K562 (cell line): ENCODE results near the gene UHRF1. TPM values are rescaled to one million over a fixed set of nuclear protein-coding genes. Genes with fewer than 3 reads are reported as not detected.

Source experiments
- ARID4B ChIP-seq: sonication (generic); formaldehyde crosslinking; IDR thresholded peaks from 2 replicates; pipeline ENCODE4 v1.8.0; 2022; ENCODE audit warnings: mild to moderate bottlenecking, missing genetic modification reagents
- BHLHE40 ChIP-seq: IDR thresholded peaks from 2 replicates; pipeline ENCODE4 v1.6.1; 2011; ENCODE audit warnings: low read length, improper control_type of control experiment
- EHMT2 ChIP-seq: fragments of 450-650 bp; IDR thresholded peaks from 2 replicates; pipeline ENCODE4 v1.6.1; 2018; ENCODE audit warnings: antibody characterized with exemption
- FOXP1 ChIP-seq: sonication (generic); formaldehyde crosslinking; IDR thresholded peaks from 2 replicates; pipeline ENCODE4 v1.8.0; 2022; ENCODE audit warnings: mild to moderate bottlenecking, missing genetic modification reagents
- FOXP4 ChIP-seq: sonication (generic); formaldehyde crosslinking; IDR thresholded peaks from 2 replicates; pipeline ENCODE4 v1.8.0; 2022; ENCODE audit warnings: mild to moderate bottlenecking, missing genetic modification reagents, borderline replicate concordance
- GABPB1 ChIP-seq: sonication (generic); formaldehyde crosslinking; IDR thresholded peaks from 2 replicates; pipeline ENCODE4 v1.8.0; 2022; ENCODE audit warnings: mild to moderate bottlenecking, missing genetic modification reagents
- HDAC2 ChIP-seq: fragments of 450-650 bp; IDR thresholded peaks from 2 replicates; pipeline ENCODE4 v1.6.1; 2016; ENCODE audit warnings: mild to moderate bottlenecking
- LCOR ChIP-seq: sonication (generic); formaldehyde crosslinking; IDR thresholded peaks from 2 replicates; pipeline ENCODE4 v1.8.0; 2022; ENCODE audit warnings: mild to moderate bottlenecking, missing genetic modification reagents
- NR4A1 ChIP-seq, 2 experiments: fragments of 250-450 bp in 1 of 2; fragments of 450-650 bp in 1 of 2; sonication (Bioruptor Pico) in 1 of 2; IDR thresholded peaks; 2 replicates each; pipeline versions ENCODE4 v1.4.0 to v1.6.1; 2016 to 2020; ENCODE audit warnings: mild to moderate bottlenecking in 2 of 2, missing compliant biosample characterization in 1 of 2, missing genetic modification characterization in 1 of 2, moderate library complexity in 1 of 2
- POLR2A ChIP-seq: fragments of 450-650 bp; conservative IDR thresholded peaks from 2 replicates; pipeline ENCODE4 v1.6.1; 2016
- POLR2AphosphoS5 ChIP-seq: IDR thresholded peaks from 2 replicates; pipeline ENCODE4 v1.6.1; 2011; ENCODE audit warnings: mild to moderate bottlenecking, low read depth, low read length, moderate library complexity; ENCODE audit not compliant: control insufficient read depth, insufficient read depth
- RBM22 ChIP-seq: fragments of 200-400 bp; formaldehyde crosslinking; IDR thresholded peaks from 2 replicates; pipeline ENCODE4 v1.6.1; 2018; ENCODE audit warnings: low read length, low read depth; ENCODE audit not compliant: poor library complexity, severe bottlenecking
- SIN3A ChIP-seq, 2 experiments: fragments of 150-350 bp in 1 of 2; IDR thresholded peaks; 2 replicates each; pipeline ENCODE4 v1.6.1; 2011 to 2016; ENCODE audit warnings: borderline replicate concordance in 2 of 2, low read depth in 2 of 2, low read length in 2 of 2, mild to moderate bottlenecking in 2 of 2, moderate library complexity in 2 of 2; ENCODE audit not compliant: control insufficient read depth in 1 of 2
- SP1 ChIP-seq: sonication (generic); formaldehyde crosslinking; IDR thresholded peaks from 2 replicates; pipeline ENCODE4 v1.8.1; 2022; ENCODE audit warnings: mild to moderate bottlenecking, missing genetic modification reagents
- TCFL5 ChIP-seq: fragments of 250-450 bp; sonication (Bioruptor Pico); conservative IDR thresholded peaks from 2 replicates; pipeline ENCODE4 v1.6.1; 2021; ENCODE audit warnings: mild to moderate bottlenecking, moderate library complexity, matching md5 sums
- ZNF212 ChIP-seq: fragments of 450-650 bp; formaldehyde crosslinking; IDR thresholded peaks from 2 replicates; pipeline ENCODE4 v1.4.0; 2020; ENCODE audit warnings: mild to moderate bottlenecking
- ZNF253 ChIP-seq: fragments of 250-450 bp; sonication (Bioruptor Pico); conservative IDR thresholded peaks from 2 replicates; pipeline ENCODE4 v1.6.1; 2021; ENCODE audit warnings: mild to moderate bottlenecking
- ZNF316 ChIP-seq: fragments of 450-650 bp; IDR thresholded peaks from 2 replicates; pipeline ENCODE4 v1.6.1; 2016
- ZNF511 ChIP-seq: sonication (generic); formaldehyde crosslinking; IDR thresholded peaks from 2 replicates; pipeline ENCODE4 v1.8.0; 2022; ENCODE audit warnings: mild to moderate bottlenecking, missing genetic modification reagents
- ZNF589 ChIP-seq: fragments of 200-800 bp; sonication (Bioruptor generic); IDR thresholded peaks from 2 replicates; pipeline ENCODE4 v1.6.1; 2016; ENCODE audit warnings: low read depth, missing genetic modification characterization, missing compliant biosample characterization
- ZNF644 ChIP-seq: fragments of 200-800 bp; sonication (Bioruptor generic); IDR thresholded peaks from 2 replicates; pipeline ENCODE4 v1.6.1; 2016; ENCODE audit warnings: low read depth, missing genetic modification characterization, missing compliant biosample characterization
- polyA plus RNA-seq, 8 experiments: library from polyadenylated mRNA; depleted of rRNA in 4 of 8; stranded (reverse) in 5 of 8; unstranded in 3 of 8; fragments of >200 nt; fragmentation: Nextera tagmentation in 2 of 8; fragmentation: Illumina TruSeq in 1 of 8; extraction: Ambion mirVana in 2 of 8; extraction: Trizol in 1 of 8; gene quantifications; 2 replicates each; pipeline versions ENCODE4 v1.2.1 to v1.2.3, GENCODE V29; 2011 to 2014; ENCODE audit warnings: inconsistent platforms in 1 of 8, missing spikeins in 1 of 8
- total RNA-seq, 7 experiments: library from RNA; depleted of rRNA in 6 of 7; stranded (reverse); fragments of >200 nt in 6 of 7; fragmentation: Illumina TruSeq in 2 of 7; extraction: Trizol in 2 of 7; gene quantifications; 2 replicates each; pipeline versions ENCODE4 v1.2.1 to v1.2.3, GENCODE V29; 2011 to 2021; ENCODE audit warnings: low replicate concordance in 1 of 7

Gene UHRF1
- total and polyA plus RNA-seq, 9 of the 15 experiments (the other 6 are each of a cell fraction or from before 2014, with no cell fraction given): 6.0 to 101 (median 30.9) TPM

GRCh38 chr19:4909156-4909896, at the start of gene UHRF1 (continued):
- no peak for TF ChIP-seq NR4A1 (CRISPR knock-in tag; IDR thresholded peaks at IDR 0.05)
- no peak for TF ChIP-seq NR4A1 (tag; IDR thresholded peaks at IDR 0.05)
- peak; percentile 41 for TF ChIP-seq RBM22
- TF ChIP-seq ZNF644 (tag): no peak
- no peak for TF ChIP-seq TCFL5 (CRISPR knock-in tag)
- no peak for TF ChIP-seq BHLHE40
- TF ChIP-seq ZNF589: no peak
- TF ChIP-seq EHMT2: no peak
- peak; percentile 74; the same call in 1 of the 2 replicates for TF ChIP-seq GABPB1
- no peak for TF ChIP-seq ZNF212
- no peak for TF ChIP-seq ZNF253 (CRISPR knock-in tag)
- TF ChIP-seq POLR2A: peak; percentile 63; the same call in 1 of the 2 replicates
- TF ChIP-seq HDAC2: no peak
- TF ChIP-seq SP1: no peak; the same call in 1 of the 2 replicates
- no peak for TF ChIP-seq FOXP1 (CRISPR knock-in tag)
- TF ChIP-seq ZNF316: no peak
- TF ChIP-seq SIN3A (IDR thresholded peaks at IDR 0.05; ENCODE audit: borderline replicate concordance in 2 of 2, control insufficient read depth in 1 of 2, low read depth in 2 of 2, low read length in 2 of 2): peak in 1 of 2 experiments; percentile 54; a peak in 2 of 4 replicates
- peak; percentile 40; the same call in 1 of the 2 replicates for TF ChIP-seq POLR2AphosphoS5
- 0 out of 2 replicates have a peak, but pooled peaks have one; percentile 62 for TF ChIP-seq LCOR (CRISPR knock-in tag)
- TF ChIP-seq ZNF511 (CRISPR knock-in tag): 0 out of 2 replicates have a peak, but pooled peaks have one; percentile 30
- TF ChIP-seq ARID4B (CRISPR knock-in tag): peak; percentile 72
- no peak for TF ChIP-seq FOXP4 (CRISPR knock-in tag)
